Kidney epithelial cell (primary cell): ENCODE results near the gene ANK3. TPM values are rescaled to one million over a fixed set of nuclear protein-coding genes. Genes with fewer than 3 reads are reported as not detected.

ENCODE experiments used
- DNase-seq: peaks from one replicate; pipeline ENCODE4 v3.0.0-alpha.2; 2010; ENCODE audit warnings: low read depth
- H3K27me3 ChIP-seq: 2 replicates; pipeline ENCODE4 v1.6.0; 2011; ENCODE audit warnings: low read length; ENCODE audit not compliant: control insufficient read depth, insufficient read depth
- H3K36me3 ChIP-seq: 2 replicates; pipeline ENCODE4 v1.5.1; 2011; ENCODE audit warnings: low read length; ENCODE audit not compliant: control insufficient read depth, insufficient read depth
- H3K4me3 ChIP-seq: 2 replicates; pipeline ENCODE4 v1.5.1; 2011; ENCODE audit warnings: low read depth, mild to moderate bottlenecking, control low read depth, low read length
- total RNA-seq: library from RNA; depleted of rRNA; stranded (reverse); fragments of >200 nt; gene quantifications from 2 replicates; pipeline ENCODE4 v1.2.3, GENCODE V29; 2015
- TF ChIP-seq, protein P1 (sequence below): IDR thresholded peaks from 2 replicates; pipeline ENCODE4 v1.5.1; 2011; ENCODE audit warnings: mild to moderate bottlenecking, moderate library complexity, low read length, control low read depth, inconsistent platforms; ENCODE audit not compliant: insufficient read depth, poor library complexity, severe bottlenecking

Gene ANK3
- total RNA-seq, 1 donor from 2014 or later, result 14.8 TPM

DNA sequence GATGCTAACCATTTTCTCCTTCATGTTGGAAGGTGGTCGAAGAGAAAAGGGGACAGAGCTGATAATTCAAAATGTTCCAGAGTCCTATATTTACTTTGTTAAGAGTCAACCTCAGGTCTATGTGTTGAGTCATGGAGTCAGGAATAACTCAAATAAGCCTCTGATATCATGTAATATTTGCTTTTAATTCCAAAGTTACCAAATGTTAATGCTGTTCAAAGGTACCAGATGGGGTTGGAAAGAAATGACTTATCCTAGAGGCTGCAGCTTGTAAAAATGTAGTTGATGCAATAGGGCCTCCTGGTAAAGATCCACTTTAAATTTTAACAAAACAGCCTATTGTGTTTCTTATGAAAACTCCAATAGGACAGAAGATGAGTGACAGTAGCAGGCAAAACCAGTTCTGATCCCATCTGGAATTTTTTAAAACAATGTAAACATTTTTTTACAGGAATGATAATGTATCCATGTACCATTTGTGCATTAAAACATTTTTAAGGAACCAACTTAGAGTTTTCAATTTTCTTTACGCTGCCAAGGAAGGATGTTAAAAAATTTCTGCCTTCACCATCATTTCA, 218.2 kb downstream of the ANK3 start:
- Histone ChIP-seq H3K27me3 (no peaks in the 10 kb centered on the region), H3K4me3 (no peak overlapping the region), H3K36me3 (peaks cover 2% of the 10 kb centered on the region)
- TF ChIP-seq, protein P1, sequence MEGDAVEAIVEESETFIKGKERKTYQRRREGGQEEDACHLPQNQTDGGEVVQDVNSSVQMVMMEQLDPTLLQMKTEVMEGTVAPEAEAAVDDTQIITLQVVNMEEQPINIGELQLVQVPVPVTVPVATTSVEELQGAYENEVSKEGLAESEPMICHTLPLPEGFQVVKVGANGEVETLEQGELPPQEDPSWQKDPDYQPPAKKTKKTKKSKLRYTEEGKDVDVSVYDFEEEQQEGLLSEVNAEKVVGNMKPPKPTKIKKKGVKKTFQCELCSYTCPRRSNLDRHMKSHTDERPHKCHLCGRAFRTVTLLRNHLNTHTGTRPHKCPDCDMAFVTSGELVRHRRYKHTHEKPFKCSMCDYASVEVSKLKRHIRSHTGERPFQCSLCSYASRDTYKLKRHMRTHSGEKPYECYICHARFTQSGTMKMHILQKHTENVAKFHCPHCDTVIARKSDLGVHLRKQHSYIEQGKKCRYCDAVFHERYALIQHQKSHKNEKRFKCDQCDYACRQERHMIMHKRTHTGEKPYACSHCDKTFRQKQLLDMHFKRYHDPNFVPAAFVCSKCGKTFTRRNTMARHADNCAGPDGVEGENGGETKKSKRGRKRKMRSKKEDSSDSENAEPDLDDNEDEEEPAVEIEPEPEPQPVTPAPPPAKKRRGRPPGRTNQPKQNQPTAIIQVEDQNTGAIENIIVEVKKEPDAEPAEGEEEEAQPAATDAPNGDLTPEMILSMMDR, result no peak
- DNase-seq, result no peak

DNA sequence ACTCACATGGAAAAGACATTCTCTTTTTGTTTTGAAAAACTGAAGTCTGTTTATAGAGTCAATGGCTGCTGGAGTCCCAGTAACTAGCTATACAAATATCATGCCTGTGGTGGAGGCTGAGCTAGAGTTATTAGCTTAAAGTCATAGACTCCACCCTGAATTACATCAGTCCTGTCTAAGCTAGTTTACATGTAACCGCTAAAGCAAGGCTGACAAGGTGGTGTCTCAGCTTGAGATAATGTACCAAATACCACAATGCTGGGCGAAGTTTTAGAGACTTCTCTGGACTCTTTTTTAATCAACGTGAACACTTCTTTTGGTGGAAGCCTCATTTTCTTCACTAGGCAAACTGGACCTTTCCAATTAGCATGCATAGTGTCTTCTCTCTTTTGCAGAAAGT, 219.4 kb downstream of the ANK3 start:
- DNase-seq, result no peak
- no peak overlapping the region for H3K4me3 ChIP-seq
- TF ChIP-seq, protein P1, result no peak

DNA sequence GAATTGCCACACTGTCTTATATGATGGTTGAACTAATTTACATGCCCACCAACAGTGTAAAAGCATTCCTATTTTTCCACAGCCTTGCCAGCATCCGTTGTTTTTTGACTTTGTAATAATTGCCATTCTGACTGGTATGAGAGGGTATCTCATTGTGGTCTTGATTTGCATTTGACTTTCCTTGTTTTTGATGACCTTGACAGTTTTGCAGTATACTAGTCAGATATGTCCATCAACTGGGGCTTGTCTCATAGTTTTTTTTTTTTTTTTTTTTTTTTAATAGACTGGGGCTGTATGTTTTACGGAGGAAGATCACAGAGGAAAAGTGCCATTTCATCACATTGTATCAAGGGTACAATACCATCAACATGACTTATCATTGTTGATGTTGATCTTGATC, 220.6 kb downstream of the ANK3 start:
- TF ChIP-seq, protein P1, result no peak
- Histone ChIP-seq H3K36me3 (peaks cover 2% of the 10 kb centered on the region), H3K4me3 (no peak overlapping the region)

More for the DNA sequence above, 219.4 kb downstream of the ANK3 start:
- Histone ChIP-seq H3K27me3 (no peaks in the 10 kb centered on the region), H3K36me3 (peaks cover 2% of the 10 kb centered on the region)

DNA sequence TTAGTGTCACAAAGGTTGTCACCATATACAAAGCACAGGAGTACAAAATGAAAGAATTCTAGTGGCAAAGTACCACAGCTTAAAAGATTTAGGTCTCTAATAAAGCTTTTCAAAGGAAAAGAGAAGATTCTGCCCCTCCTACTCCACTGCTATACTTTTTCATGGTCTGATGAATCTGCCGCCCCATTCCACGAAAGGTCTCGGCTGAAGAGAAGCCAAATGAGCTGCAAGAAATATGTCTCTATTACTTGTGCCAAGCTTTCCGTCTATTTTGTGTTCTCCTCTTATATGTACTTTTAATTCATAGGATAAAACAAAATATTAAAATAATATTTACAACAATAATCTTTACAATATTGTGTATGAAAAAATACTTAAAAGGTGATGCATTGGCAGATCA, 222.6 kb downstream of the ANK3 start:
- H3K4me3 ChIP-seq, result no peak overlapping the region
- H3K36me3 ChIP-seq, result peaks cover 2% of the 10 kb centered on the region
- TF ChIP-seq, protein P1, result no peak
- no peak for DNase-seq
- H3K27me3 ChIP-seq, result no peaks in the 10 kb centered on the region

More for the DNA sequence above, 220.6 kb downstream of the ANK3 start:
- no peaks in the 10 kb centered on the region for H3K27me3 ChIP-seq
- DNase-seq, result no peak

DNA sequence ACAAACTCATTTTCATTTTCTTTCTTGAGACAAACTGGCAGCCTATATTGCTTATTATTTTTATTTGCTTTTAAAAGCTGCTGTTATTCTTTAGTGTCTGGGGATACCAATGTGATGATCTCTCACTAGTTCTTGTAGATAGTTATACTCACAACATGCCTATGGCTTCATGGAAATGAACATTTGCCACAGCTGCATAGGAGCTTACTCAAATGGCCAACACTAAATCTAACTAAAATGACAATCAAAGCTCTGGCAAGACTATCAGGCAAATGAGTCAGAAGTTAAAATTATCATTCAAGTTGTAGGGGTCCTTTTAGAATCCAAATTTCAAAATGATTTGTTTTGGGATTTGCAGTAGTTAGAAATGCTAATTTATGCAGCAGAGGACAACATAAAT, 225.9 kb downstream of the ANK3 start:
- DNase-seq, result no peak
- H3K27me3 ChIP-seq, result no peaks in the 10 kb centered on the region

More for the DNA sequence above, 225.9 kb downstream of the ANK3 start:
- TF ChIP-seq, protein P1, result no peak
- Histone ChIP-seq H3K36me3 (no peaks in the 10 kb centered on the region), H3K4me3 (no peak overlapping the region)
